Measurements from ENCODE around the gene TMEM69. TPM values are rescaled to one million over a fixed set of nuclear protein-coding genes. Genes with fewer than 3 reads are reported as not detected.
"Not testable (repeated sequence)": the region's sequence is repeated elsewhere in the genome, so short reads cannot be mapped to it uniquely, and the experiment has no call there.

Gene TMEM69
- total RNA-seq, 1 donor = 16.0 TPM

DNA sequence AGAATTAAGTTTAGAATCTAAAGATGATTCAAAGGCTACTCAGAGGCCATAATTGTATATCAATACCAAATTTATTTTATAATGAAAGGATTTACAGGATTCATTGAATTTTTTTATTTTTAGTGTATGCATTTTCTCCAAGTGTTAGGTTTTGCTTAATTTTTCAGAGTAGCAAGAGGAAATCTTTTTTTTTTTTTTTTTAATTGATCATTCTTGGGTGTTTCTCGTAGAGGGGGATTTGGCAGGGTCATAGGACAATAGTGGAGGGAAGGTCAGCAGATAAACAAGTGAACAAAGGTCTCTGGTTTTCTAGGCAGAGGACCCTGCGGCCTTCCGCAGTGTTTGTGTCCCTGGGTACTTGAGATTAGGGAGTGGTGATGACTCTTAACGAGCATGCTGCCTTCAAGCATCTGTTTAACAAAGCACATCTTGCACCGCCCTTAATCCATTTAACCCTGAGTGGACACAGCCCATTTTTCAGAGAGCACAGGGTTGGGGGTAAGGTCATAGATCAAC is 51.7 kb downstream of the TMEM69 start:
- not testable (repeated sequence) for H3K4me3 ChIP-seq (ENCODE audit: low read length); H3K4me1 ChIP-seq (ENCODE audit: insufficient read depth, low read length); H3K27me3 ChIP-seq (ENCODE audit: insufficient read depth, low read length); H3K9me3 ChIP-seq (ENCODE audit: low read depth, low read length)

Other genes starting within 250 kb of the TMEM69 start
- 4.0 TPM for gene TESK2, start 197.0 kb upstream of the TMEM69 start, total RNA-seq
- 0.63 TPM for gene CCDC163, start 188.1 kb upstream of the TMEM69 start, total RNA-seq
- gene MMACHC, start 187.9 kb upstream of the TMEM69 start, total RNA-seq = 0.10 TPM
- gene PRDX1, start 166.3 kb upstream of the TMEM69 start, total RNA-seq = 27.7 TPM
- 37.3 TPM for gene AKR1A1, start 137.4 kb upstream of the TMEM69 start, total RNA-seq
- 43.1 TPM for gene NASP, start 104.1 kb upstream of the TMEM69 start, total RNA-seq
- 2.6 TPM for gene CCDC17, start 64.1 kb upstream of the TMEM69 start, total RNA-seq
- gene GPBP1L1, start 1.6 kb upstream of the TMEM69 start, total RNA-seq = 141 TPM
- 2.4 TPM for gene IPP, start 62.5 kb downstream of the TMEM69 start, total RNA-seq
- 3.9 TPM for gene MAST2, start 115.4 kb downstream of the TMEM69 start, total RNA-seq

All from mononuclear cell (primary cell).